PC-9 (cell line): ENCODE measurements around the gene MBTPS1. TPM values are rescaled to one million over a fixed set of nuclear protein-coding genes. Genes with fewer than 3 reads are reported as not detected.
A peak's percentile ranks its signal among the peaks of the same experiment; 100 is the strongest.

Experiments used
- BruUV-seq: library from RNA; stranded (reverse); fragments of 400-500 nt; replicated peaks from 2 replicates; lab custom pipeline; 2021; lab: Mats Ljungman, UMichigan
- CTCF ChIA-PET: fragments of 300-600 bp; sonication (Branson Sonifier 250); formaldehyde crosslinking; loops from one replicate; lab custom pipeline; 2022; ENCODE audit warnings: antibody characterized with exemption; lab: Charles Lee
- POLR2A ChIA-PET: fragments of 300-600 bp; sonication (Branson Sonifier 250); formaldehyde crosslinking; loops from one replicate; lab custom pipeline; 2022; ENCODE audit warnings: antibody characterized with exemption; ENCODE audit not compliant: unreplicated experiment; lab: Charles Lee
- DNase-seq, 2 experiments: peaks; one replicate each; pipeline versions ENCODE4 v3.0.0 to v3.0.0-alpha.2; 2015 to 2022; ENCODE audit warnings: mixed read lengths in 1 of 2
- H2AFZ ChIP-seq: fragments of 200-600 bp; sonication (generic); 2 replicates; pipeline ENCODE4 v1.8.1; 2017; ENCODE audit warnings: antibody characterized with exemption
- H3F3A ChIP-seq: fragments of 200-600 bp; sonication (generic); 2 replicates; pipeline ENCODE4 v1.8.1; 2017; ENCODE audit warnings: antibody characterized with exemption, mild to moderate bottlenecking, low read depth; ENCODE audit not compliant: insufficient read depth
- H3K27ac ChIP-seq: fragments of 200-600 bp; sonication (generic); 2 replicates; pipeline ENCODE4 v1.6.1; 2016; ENCODE audit warnings: mixed run types
- H3K27me3 ChIP-seq: fragments of 200-600 bp; sonication (generic); 2 replicates; pipeline ENCODE4 v1.6.1; 2016; ENCODE audit warnings: low read depth, mixed run types; ENCODE audit not compliant: insufficient read depth
- H3K36me3 ChIP-seq: fragments of 200-600 bp; sonication (generic); 2 replicates; pipeline ENCODE4 v1.6.1; 2016; ENCODE audit warnings: low read depth, mixed run types
- H3K4me1 ChIP-seq: fragments of 200-600 bp; sonication (generic); replicated peaks from 2 replicates; pipeline ENCODE4 v1.6.1; 2016; ENCODE audit warnings: mixed run types; ENCODE audit not compliant: insufficient read depth
- H3K4me2 ChIP-seq: fragments of 200-600 bp; sonication (generic); 2 replicates; pipeline ENCODE4 v1.6.1; 2017; ENCODE audit warnings: mixed run types
- H3K4me3 ChIP-seq: fragments of 200-600 bp; sonication (generic); 2 replicates; pipeline ENCODE4 v1.6.1; 2016; ENCODE audit warnings: mixed run types
- H3K79me2 ChIP-seq: fragments of 200-600 bp; sonication (generic); 2 replicates; pipeline ENCODE4 v1.6.1; 2017; ENCODE audit warnings: low read depth, mixed run types
- H3K9me2 ChIP-seq: fragments of 200-600 bp; sonication (generic); 2 replicates; pipeline ENCODE4 v1.8.1; 2017; ENCODE audit warnings: mild to moderate bottlenecking; ENCODE audit not compliant: insufficient read depth
- H3K9me3 ChIP-seq: fragments of 200-600 bp; sonication (generic); 2 replicates; pipeline ENCODE4 v1.8.1; 2016; ENCODE audit warnings: low read depth; ENCODE audit not compliant: insufficient read depth
- H4K20me1 ChIP-seq: fragments of 200-600 bp; sonication (generic); 2 replicates; pipeline ENCODE4 v1.8.1; 2017; ENCODE audit not compliant: insufficient read depth
- CTCF ChIP-seq: fragments of 200-600 bp; sonication (generic); conservative IDR thresholded peaks from 2 replicates; pipeline ENCODE4 v1.6.1; 2017; ENCODE audit warnings: mixed run types, antibody characterized with exemption, mild to moderate bottlenecking, moderate library complexity
- EZH2 ChIP-seq: fragments of 200-600 bp; sonication (generic); IDR thresholded peaks from 2 replicates; pipeline ENCODE4 v1.8.0; 2017; ENCODE audit warnings: antibody characterized with exemption, low read depth
- intact Hi-C: fragments of 100-400 bp; cut with micrococcal nuclease; formaldehyde crosslinking; loops from one replicate; pipeline ENCODE4 v1.10.0; 2022; ENCODE audit not compliant: unreplicated experiment
- total RNA-seq: library from RNA; stranded (reverse); gene quantifications from 2 replicates; pipeline ENCODE4 v1.2.3, GENCODE V29; 2021

The MBTPS1 gene
- total RNA-seq, 1 experiment from 2014 or later: 96.0 TPM

GRCh38 chr16:84138500-84138823 lies 21.7 kb upstream of the MBTPS1 start:
- H3K9me3 ChIP-seq: no peaks in the 10 kb centered on the region
- peaks cover 55% of the 10 kb centered on the region for H3K79me2 ChIP-seq
- 0 out of 2 replicates have a peak overlapping the region, but pooled peaks have one; percentile 24 for H2AFZ ChIP-seq
- H4K20me1 ChIP-seq: no peaks in the 10 kb centered on the region
- DNase-seq: no peak
- TF ChIP-seq CTCF (no peak), EZH2 (no peak)
- H3K27ac ChIP-seq: peak overlapping the region; percentile 54
- 0 out of 2 replicates have a peak, but pooled peaks cover 7% of the 10 kb centered on the region for H3F3A ChIP-seq
- no peak overlapping the region for H3K4me3 ChIP-seq
- POLR2A ChIA-PET: interaction anchor here (0.6 kb wide), 1 partner anchor 85 kb away, joined by 3 read pairs; no protein-coding TSS in a partner anchor
- no TSS peak for BruUV-seq
- no peaks in the 10 kb centered on the region for H3K27me3 ChIP-seq
- H3K4me1 ChIP-seq: peaks cover 23% of the 10 kb centered on the region
- no peaks in the 10 kb centered on the region; the same call in 1 of the 2 replicates for H3K36me3 ChIP-seq
- no peaks in the 10 kb centered on the region for H3K9me2 ChIP-seq
- CTCF ChIA-PET: interaction anchor here (0.6 kb wide), 1 partner anchor 33 kb away, joined by 5 read pairs; no protein-coding TSS in a partner anchor
- peak overlapping the region; percentile 67 for H3K4me2 ChIP-seq
- intact Hi-C loops: loop anchor here (1.0 kb wide), 1 partner anchor 19 kb away; no protein-coding TSS in a partner anchor

- no peak for DNase-seq
- ChIA-PET CTCF (interaction anchor here (0.6 to 0.7 kb wide), 2 partner anchors 33 to 53 kb away, joined by 3 to 5 read pairs; no protein-coding TSS in a partner anchor), POLR2A (interaction anchor here (0.6 kb wide), 1 partner anchor 22 kb away, joined by 3 read pairs; no protein-coding TSS in a partner anchor)
- Histone ChIP-seq H3K27me3 (no peaks in the 10 kb centered on the region), H3K4me2 (peak overlapping the region; percentile 67), H3K9me3 (no peaks in the 10 kb centered on the region), H4K20me1 (no peaks in the 10 kb centered on the region), H3F3A (0 out of 2 replicates have a peak, but pooled peaks cover 7% of the 10 kb centered on the region), H2AFZ (no peak overlapping the region), H3K4me3 (no peak overlapping the region), H3K27ac (peak overlapping the region; percentile 54; the same call in 1 of the 2 replicates), H3K4me1 (peaks cover 21% of the 10 kb centered on the region), H3K9me2 (no peaks in the 10 kb centered on the region), H3K79me2 (peaks cover 49% of the 10 kb centered on the region), H3K36me3 (no peaks in the 10 kb centered on the region; the same call in 1 of the 2 replicates)
- BruUV-seq: no TSS peak
- TF ChIP-seq EZH2: no peak
- TF ChIP-seq CTCF: no peak
- intact Hi-C loops: loop anchor here (1.0 kb wide), 1 partner anchor 19 kb away; no protein-coding TSS in a partner anchor
Measured at GRCh38 chr16:84137769-84138357, 21.1 kb upstream of the MBTPS1 start.

GRCh38 chr16:84137287-84137686 lies 20.5 kb upstream of the MBTPS1 start:
- no peaks in the 10 kb centered on the region for H4K20me1 ChIP-seq
- DNase-seq: no peak
- H3F3A ChIP-seq: 0 out of 2 replicates have a peak, but pooled peaks cover 7% of the 10 kb centered on the region
- TF ChIP-seq CTCF: no peak
- TF ChIP-seq EZH2: no peak
- H3K9me3 ChIP-seq: no peaks in the 10 kb centered on the region
- H3K4me3 ChIP-seq: no peak overlapping the region
- no peaks in the 10 kb centered on the region; the same call in 1 of the 2 replicates for H3K36me3 ChIP-seq
- peaks cover 43% of the 10 kb centered on the region for H3K79me2 ChIP-seq
- no peak overlapping the region for H2AFZ ChIP-seq
- BruUV-seq: no TSS peak
- intact Hi-C loops: no loop called here
- ChIA-PET POLR2A (no interaction called here), CTCF (interaction anchor here (0.7 kb wide), 1 partner anchor 53 kb away, joined by 3 read pairs; no protein-coding TSS in a partner anchor)
- no peak overlapping the region for H3K4me2 ChIP-seq
- no peaks in the 10 kb centered on the region for H3K9me2 ChIP-seq
- no peak overlapping the region for H3K27ac ChIP-seq
- peaks cover 21% of the 10 kb centered on the region for H3K4me1 ChIP-seq
- no peaks in the 10 kb centered on the region for H3K27me3 ChIP-seq
